GM23338 (cell line): ENCODE measurements around the gene SLC23A1. TPM values are rescaled to one million over a fixed set of nuclear protein-coding genes. Genes with fewer than 3 reads are reported as not detected.
A peak's percentile ranks its signal among the peaks of the same experiment; 100 is the strongest.

Experiments
- ATAC-seq: fragments of 200-7000 bp; cut with Tn5 transposase; 3 replicates; pipeline ENCODE4 v1.9.1; 2020
- DNase-seq: peaks from one replicate; pipeline ENCODE4 v3.0.0-alpha.2; 2015; ENCODE audit warnings: low spot score
- H2AFZ ChIP-seq: fragments of 200-600 bp; sonication (generic); 2 replicates; pipeline ENCODE4 v1.8.0; 2016; ENCODE audit warnings: antibody characterized with exemption, mild to moderate bottlenecking, moderate library complexity
- H3F3A ChIP-seq: fragments of 200-600 bp; sonication (generic); replicated peaks from 2 replicates; pipeline ENCODE4 v1.8.0; 2017; ENCODE audit warnings: antibody characterized with exemption, mixed run types, low read depth
- H3K27ac ChIP-seq: fragments of 200-600 bp; sonication (generic); 2 replicates; pipeline ENCODE4 v1.6.1; 2016; ENCODE audit warnings: low read depth
- H3K27me3 ChIP-seq: fragments of 200-600 bp; sonication (generic); 2 replicates; pipeline ENCODE4 v1.8.0; 2016; ENCODE audit warnings: mild to moderate bottlenecking, mixed run types, moderate library complexity; ENCODE audit not compliant: insufficient read depth
- H3K36me3 ChIP-seq: fragments of 200-600 bp; sonication (generic); 2 replicates; pipeline ENCODE4 v1.8.0; 2016; ENCODE audit warnings: mild to moderate bottlenecking; ENCODE audit not compliant: insufficient read depth
- H3K4me1 ChIP-seq: fragments of 200-600 bp; sonication (generic); 2 replicates; pipeline ENCODE4 v1.8.0; 2016; ENCODE audit warnings: mild to moderate bottlenecking, moderate library complexity; ENCODE audit not compliant: insufficient read depth
- H3K4me2 ChIP-seq: fragments of 200-600 bp; sonication (generic); 2 replicates; pipeline ENCODE4 v1.7.1; 2017; ENCODE audit warnings: mixed run types
- H3K4me3 ChIP-seq: fragments of 200-600 bp; sonication (generic); 2 replicates; pipeline ENCODE4 v1.6.1; 2016; ENCODE audit warnings: mixed run types
- H3K79me2 ChIP-seq: fragments of 200-600 bp; sonication (generic); replicated peaks from 2 replicates; pipeline ENCODE4 v1.8.0; 2017; ENCODE audit warnings: mild to moderate bottlenecking; ENCODE audit not compliant: insufficient read depth
- H3K9me2 ChIP-seq: fragments of 200-600 bp; sonication (generic); 2 replicates; pipeline ENCODE4 v1.8.0; 2017; ENCODE audit not compliant: insufficient read depth
- H4K20me1 ChIP-seq: fragments of 200-600 bp; sonication (generic); replicated peaks from 2 replicates; pipeline ENCODE4 v1.8.0; 2017; ENCODE audit warnings: mild to moderate bottlenecking; ENCODE audit not compliant: insufficient read depth
- H3K27ac Mint-ChIP-seq: 2 replicates; pipeline ENCODE4 v1.8.0; 2020; ENCODE audit warnings: inconsistent platforms, mild to moderate bottlenecking, moderate library complexity, mixed read lengths
- H3K27me3 Mint-ChIP-seq: 3 replicates; pipeline ENCODE4 v1.8.0; 2022; ENCODE audit warnings: low read depth, mild to moderate bottlenecking, moderate library complexity, mixed read lengths, inconsistent platforms; ENCODE audit not compliant: insufficient read depth, poor library complexity
- H3K36me3 Mint-ChIP-seq: 3 replicates; pipeline ENCODE4 v1.8.0; 2021; ENCODE audit warnings: low read depth, mild to moderate bottlenecking, inconsistent platforms, moderate library complexity, mixed read lengths
- H3K4me1 Mint-ChIP-seq: 3 replicates; pipeline ENCODE4 v1.8.0; 2020; ENCODE audit warnings: mild to moderate bottlenecking, inconsistent platforms, mixed read lengths
- H3K4me3 Mint-ChIP-seq: 3 replicates; pipeline ENCODE4 v1.8.0; 2021; ENCODE audit warnings: moderate library complexity, mild to moderate bottlenecking, inconsistent platforms, mixed read lengths
- H3K9me3 Mint-ChIP-seq: 3 replicates; pipeline ENCODE4 v1.8.0; 2020; ENCODE audit warnings: moderate library complexity, mild to moderate bottlenecking, inconsistent platforms, mixed read lengths
- CREB1 ChIP-seq: fragments of 250-450 bp; sonication (Bioruptor Pico); IDR thresholded peaks from 2 replicates; pipeline ENCODE4 v1.5.0; 2020; ENCODE audit warnings: low read depth, mild to moderate bottlenecking, moderate library complexity
- CTCF ChIP-seq, 2 experiments: fragments of 200-600 bp in 1 of 2; sonication (generic) in 1 of 2; conservative IDR thresholded peaks; 2 replicates each; pipeline versions ENCODE4 v1.5.1 to v1.6.1; 2016 to 2017; ENCODE audit warnings: antibody characterized with exemption in 2 of 2, low read depth in 2 of 2, mild to moderate bottlenecking in 2 of 2, moderate library complexity in 1 of 2
- EZH2 ChIP-seq: fragments of 200-600 bp; sonication (generic); IDR thresholded peaks from one replicate; pipeline ENCODE4 v1.8.0; 2017; ENCODE audit warnings: antibody characterized with exemption, mild to moderate bottlenecking, low read depth; ENCODE audit not compliant: unreplicated experiment
- JUNB ChIP-seq: IDR thresholded peaks from one replicate; pipeline ENCODE4 v1.6.1; 2016; ENCODE audit warnings: antibody characterized with exemption; ENCODE audit not compliant: unreplicated experiment
- REST ChIP-seq: IDR thresholded peaks from one replicate; pipeline ENCODE4 v1.6.1; 2018; ENCODE audit warnings: antibody characterized with exemption; ENCODE audit not compliant: unreplicated experiment
- polyA plus RNA-seq: library from polyadenylated mRNA; unstranded; fragments of >200 nt; fragmentation: Nextera tagmentation; extraction: Ambion mirVana; gene quantifications from 2 replicates; pipeline ENCODE4 v1.2.1, GENCODE V29; 2016
- total RNA-seq: library from RNA; depleted of rRNA; stranded (reverse); fragments of >200 nt; shearing (Covaris generic); gene quantifications from 2 replicates; pipeline ENCODE4 v1.2.3, GENCODE V29; 2014

SLC23A1 gene
- total and polyA plus RNA-seq, 2 experiments from 2014 or later: 0.29 TPM; not detected in 1

GRCh38 chr5:139422307-139422893 lies 39.3 kb upstream of the SLC23A1 start:
- no peaks in the 10 kb centered on the region for H3K27me3 ChIP-seq
- H3F3A ChIP-seq: peaks cover 3% of the 10 kb centered on the region; the same call in 1 of the 2 replicates
- H3K36me3 ChIP-seq: peaks cover 4% of the 10 kb centered on the region; the same call in 1 of the 2 replicates
- TF ChIP-seq EZH2 (no peak), CREB1 (CRISPR knock-in tag) (no peak), CTCF (conservative IDR thresholded peaks at IDR 0.05; ENCODE audit: low read depth in 2 of 2) (peak; percentile 96 to 98)
- no peaks in the 10 kb centered on the region for H3K79me2 ChIP-seq
- H3K36me3 Mint-ChIP-seq: peaks cover 44% of the 10 kb centered on the region
- no peak overlapping the region for H2AFZ ChIP-seq
- H3K27ac Mint-ChIP-seq: no peak overlapping the region
- H3K4me3 Mint-ChIP-seq: no peak overlapping the region
- no peaks in the 10 kb centered on the region for H4K20me1 ChIP-seq
- H3K4me2 ChIP-seq: no peak overlapping the region
- ATAC-seq (peak; percentile 81), DNase-seq (peak; percentile 84)
- peaks cover 2% of the 10 kb centered on the region for H3K27me3 Mint-ChIP-seq
- H3K27ac ChIP-seq: no peak overlapping the region
- no peaks in the 10 kb centered on the region for H3K9me3 Mint-ChIP-seq
- peaks cover 17% of the 10 kb centered on the region for H3K4me1 Mint-ChIP-seq
- no peaks in the 10 kb centered on the region for H3K9me2 ChIP-seq
- no peak overlapping the region for H3K4me3 ChIP-seq
- H3K4me1 ChIP-seq: no peaks in the 10 kb centered on the region

- H3K36me3 ChIP-seq: peaks cover 4% of the 10 kb centered on the region; the same call in 1 of the 2 replicates
- peaks cover 3% of the 10 kb centered on the region; the same call in 1 of the 2 replicates for H3F3A ChIP-seq
- peaks cover 32% of the 10 kb centered on the region; the same call in 2 of the 3 replicates for H3K36me3 Mint-ChIP-seq
- peak; percentile 39 for ATAC-seq
- no peak overlapping the region for H3K4me3 Mint-ChIP-seq
- H3K27me3 Mint-ChIP-seq: peaks cover 2% of the 10 kb centered on the region
- H3K27ac ChIP-seq: no peak overlapping the region
- no peaks in the 10 kb centered on the region for H3K4me1 ChIP-seq
- H3K4me2 ChIP-seq: no peak overlapping the region
- no peak overlapping the region for H2AFZ ChIP-seq
- H4K20me1 ChIP-seq: no peaks in the 10 kb centered on the region
- no peaks in the 10 kb centered on the region for H3K79me2 ChIP-seq
- no peaks in the 10 kb centered on the region for H3K27me3 ChIP-seq
- no peaks in the 10 kb centered on the region for H3K9me3 Mint-ChIP-seq
- no peaks in the 10 kb centered on the region for H3K9me2 ChIP-seq
- no peak overlapping the region for H3K27ac Mint-ChIP-seq
- no peak for DNase-seq
- H3K4me3 ChIP-seq: no peak overlapping the region
- H3K4me1 Mint-ChIP-seq: peaks cover 15% of the 10 kb centered on the region
- TF ChIP-seq CREB1 (CRISPR knock-in tag) (no peak), CTCF (conservative IDR thresholded peaks at IDR 0.05; ENCODE audit: low read depth in 2 of 2) (no peak; a peak in 1 of 4 replicates), REST (no peak), JUNB (no peak)
These were observed 36.4 kb upstream of the SLC23A1 start for GRCh38 chr5:139419226-139420192.
